C4-2B (cell line): ENCODE measurements around the gene FAM83F.

Experiments used
- H3K27ac ChIP-seq: fragments of 450-650 bp; 2 replicates; pipeline ENCODE4 v1.5.1; 2017
- ZFX ChIP-seq: fragments of 450-650 bp; IDR thresholded peaks from 2 replicates; pipeline ENCODE4 v1.6.1; 2017
- TF ChIP-seq, protein P1 (sequence below): fragments of 450-650 bp; conservative IDR thresholded peaks from 2 replicates; pipeline ENCODE4 v1.5.1; 2017; ENCODE audit warnings: mild to moderate bottlenecking

FAM83F gene

DNA sequence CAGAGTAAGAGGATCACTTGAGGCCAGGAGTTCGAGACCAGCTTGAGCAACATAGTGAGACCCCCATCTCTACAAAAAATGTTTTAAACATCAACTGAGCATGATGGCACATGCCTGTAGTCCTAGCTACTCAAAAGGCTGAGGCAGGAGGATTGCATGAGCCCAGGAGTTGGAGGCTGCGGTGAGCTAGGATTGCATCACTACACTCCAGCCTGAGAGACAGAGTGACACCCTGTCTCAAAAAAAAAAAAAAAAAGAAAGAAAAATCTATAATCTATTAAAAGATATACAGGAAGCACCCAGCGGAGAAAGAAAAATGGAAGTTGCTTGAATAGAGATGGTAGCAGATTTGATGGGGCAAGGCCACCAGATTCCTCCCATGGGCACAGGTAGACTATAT is 61.8 kb downstream of the FAM83F start:
- H3K27ac ChIP-seq = no peak overlapping the region
- TF ChIP-seq, protein P1, sequence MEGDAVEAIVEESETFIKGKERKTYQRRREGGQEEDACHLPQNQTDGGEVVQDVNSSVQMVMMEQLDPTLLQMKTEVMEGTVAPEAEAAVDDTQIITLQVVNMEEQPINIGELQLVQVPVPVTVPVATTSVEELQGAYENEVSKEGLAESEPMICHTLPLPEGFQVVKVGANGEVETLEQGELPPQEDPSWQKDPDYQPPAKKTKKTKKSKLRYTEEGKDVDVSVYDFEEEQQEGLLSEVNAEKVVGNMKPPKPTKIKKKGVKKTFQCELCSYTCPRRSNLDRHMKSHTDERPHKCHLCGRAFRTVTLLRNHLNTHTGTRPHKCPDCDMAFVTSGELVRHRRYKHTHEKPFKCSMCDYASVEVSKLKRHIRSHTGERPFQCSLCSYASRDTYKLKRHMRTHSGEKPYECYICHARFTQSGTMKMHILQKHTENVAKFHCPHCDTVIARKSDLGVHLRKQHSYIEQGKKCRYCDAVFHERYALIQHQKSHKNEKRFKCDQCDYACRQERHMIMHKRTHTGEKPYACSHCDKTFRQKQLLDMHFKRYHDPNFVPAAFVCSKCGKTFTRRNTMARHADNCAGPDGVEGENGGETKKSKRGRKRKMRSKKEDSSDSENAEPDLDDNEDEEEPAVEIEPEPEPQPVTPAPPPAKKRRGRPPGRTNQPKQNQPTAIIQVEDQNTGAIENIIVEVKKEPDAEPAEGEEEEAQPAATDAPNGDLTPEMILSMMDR = no peak
- TF ChIP-seq ZFX = no peak

DNA sequence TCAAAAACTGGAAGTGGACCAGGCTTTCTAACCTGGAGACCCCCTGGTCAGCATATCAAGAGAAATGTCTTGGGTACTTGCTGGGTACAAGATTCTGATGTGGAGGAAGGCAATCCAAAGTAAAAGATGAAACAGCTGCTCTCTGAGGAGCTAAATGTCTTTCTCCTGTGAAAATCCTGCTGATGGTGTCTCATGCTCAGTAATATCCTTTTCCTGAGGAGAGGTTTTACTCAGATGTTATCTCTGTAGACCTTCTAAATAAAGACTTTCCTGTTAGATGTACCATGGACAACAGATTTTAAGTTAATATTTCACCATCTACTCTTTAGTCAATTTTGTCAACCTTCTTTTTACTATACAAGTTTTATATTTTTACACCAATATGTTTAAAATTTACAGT is 62.9 kb downstream of the FAM83F start:
- TF ChIP-seq ZFX = no peak
- TF ChIP-seq, protein P1 = no peak
- no peak overlapping the region for H3K27ac ChIP-seq

DNA sequence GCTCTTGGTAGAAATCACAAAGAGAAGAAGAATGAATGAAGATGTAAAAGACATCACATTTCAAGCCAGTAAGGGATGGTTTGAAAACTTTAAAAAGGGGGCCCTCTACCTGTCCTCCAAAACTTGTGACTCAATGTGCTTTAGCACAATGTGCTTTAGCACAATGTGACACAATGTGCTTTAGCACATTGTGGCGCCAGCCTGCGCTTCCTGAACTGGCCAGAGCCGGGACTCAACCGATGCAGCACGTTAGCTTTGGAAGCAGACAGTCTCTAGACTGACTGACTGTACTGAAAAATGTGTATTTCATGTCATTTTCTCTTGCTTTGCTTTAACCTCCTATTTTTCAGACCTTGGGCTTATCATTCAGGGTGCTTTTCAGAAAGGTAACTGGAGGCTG is 63.5 kb downstream of the FAM83F start:
- no peak overlapping the region for H3K27ac ChIP-seq
- no peak for TF ChIP-seq ZFX
- TF ChIP-seq, protein P1 = no peak

DNA sequence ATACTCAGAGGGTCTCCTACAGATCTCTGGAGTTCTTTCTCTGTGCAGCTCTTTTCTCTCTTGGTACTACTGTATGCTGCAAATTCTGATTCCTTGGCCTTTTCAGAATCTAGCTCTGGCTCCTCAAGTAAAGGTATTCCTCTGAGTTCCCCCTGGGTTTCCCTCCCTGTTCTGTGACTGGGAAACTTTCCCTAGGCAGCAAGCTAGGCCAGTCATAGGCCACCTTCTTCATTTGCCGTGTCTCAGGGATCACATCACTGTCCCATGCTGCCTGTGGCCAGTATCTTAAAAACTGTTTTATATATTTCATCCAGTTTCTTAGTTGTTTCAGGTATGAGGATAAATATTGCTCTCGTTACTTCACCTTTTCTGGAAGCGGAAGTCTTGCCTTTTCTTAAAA is 71.2 kb downstream of the FAM83F start:
- no peak overlapping the region for H3K27ac ChIP-seq
- TF ChIP-seq ZFX = no peak
- TF ChIP-seq, protein P1 = no peak

DNA sequence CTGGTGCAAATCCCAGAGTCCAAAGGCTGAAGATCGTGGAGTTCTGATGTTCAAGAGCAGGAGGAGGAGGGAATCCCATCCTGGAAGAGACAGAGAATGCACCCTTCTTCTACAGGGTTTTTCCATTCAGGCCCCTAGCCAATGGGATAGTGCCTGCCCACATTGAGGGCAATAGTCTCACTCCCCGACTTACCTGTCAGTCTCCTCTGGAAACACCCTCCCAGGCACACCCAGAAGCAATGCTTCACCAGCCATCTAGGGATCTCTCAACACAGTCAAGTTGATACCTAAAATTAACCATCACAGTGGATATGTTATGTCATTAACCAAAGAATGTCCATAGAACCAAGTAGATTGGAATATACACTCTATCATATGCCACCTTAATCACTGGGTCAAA is 72.9 kb downstream of the FAM83F start:
- TF ChIP-seq, protein P1 = no peak
- TF ChIP-seq ZFX = no peak
- H3K27ac ChIP-seq = no peak overlapping the region

DNA sequence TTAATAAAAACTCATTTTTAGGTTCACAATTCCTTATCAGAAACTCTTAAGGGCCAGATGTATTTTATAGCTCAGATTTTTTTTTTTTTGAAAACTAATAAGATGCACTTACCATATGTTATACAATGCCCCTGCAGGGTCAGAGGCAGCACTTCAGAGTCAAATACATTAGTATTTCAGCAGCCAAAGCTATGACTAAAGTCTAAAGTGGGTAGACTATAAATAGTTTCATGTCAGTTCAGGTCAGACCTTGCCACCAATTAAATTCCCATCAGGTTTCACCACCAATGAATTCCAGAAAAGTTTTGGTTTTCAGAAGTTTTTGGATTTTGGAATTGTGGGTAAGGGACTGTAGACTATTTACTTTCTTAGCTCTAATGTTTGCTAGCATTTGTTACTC is 75.9 kb downstream of the FAM83F start:
- no peak overlapping the region for H3K27ac ChIP-seq
- TF ChIP-seq ZFX = no peak
- TF ChIP-seq, protein P1 = no peak

DNA sequence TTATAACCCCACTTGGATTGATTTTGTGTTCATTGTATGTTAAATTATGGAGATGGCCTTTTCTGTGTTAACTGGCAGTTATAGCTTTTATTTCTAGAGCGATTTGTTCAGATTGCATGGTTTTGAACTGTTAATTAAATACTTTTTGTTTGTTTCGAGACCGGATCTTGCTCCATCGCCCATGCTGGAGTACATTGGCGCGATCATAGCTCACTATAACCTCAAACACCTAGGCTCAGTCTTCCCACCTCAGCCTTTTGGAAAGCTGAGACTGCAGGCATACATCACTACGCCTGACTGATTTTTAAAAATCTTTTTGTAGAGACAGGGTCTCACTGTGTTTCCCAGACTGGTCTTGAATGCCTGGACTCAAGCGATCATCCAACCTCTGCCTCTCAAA is 77.0 kb downstream of the FAM83F start:
- TF ChIP-seq ZFX = no peak
- TF ChIP-seq, protein P1 = no peak
- H3K27ac ChIP-seq = no peak overlapping the region
